SW 1271 (cell line): Measurements from ENCODE around the gene WNT4.

Experiments
- DNase-seq, 2 experiments: peaks; one replicate each; lab custom pipeline; 2025; lab: John Stamatoyannopoulos, UW

Gene WNT4

GRCh38 chr1:22143065-22144033 is at the start of gene WNT4:
Gene WNT4, minus strand, starts transcription at chr1:22143097. Its CDS starts 175 bp downstream, at chr1:22142922.
- DNase-seq: peak in 1 of 2 experiments; percentile 11

- no peak for DNase-seq
These were observed 47.8 kb upstream of the WNT4 start for GRCh38 chr1:22190731-22191130.

- DNase-seq: no peak
These were observed 47.4 kb upstream of the WNT4 start for GRCh38 chr1:22190251-22190650.

- DNase-seq: no peak
These were observed 46.7 kb upstream of the WNT4 start for GRCh38 chr1:22189619-22190018.

- no peak for DNase-seq
These were observed 46.0 kb upstream of the WNT4 start for GRCh38 chr1:22188914-22189313.

- no peak for DNase-seq
These were observed 45.5 kb upstream of the WNT4 start for GRCh38 chr1:22188436-22188835.

- no peak for DNase-seq
These were observed 43.4 kb upstream of the WNT4 start for GRCh38 chr1:22186311-22186710.

- no peak for DNase-seq
These were observed 42.2 kb upstream of the WNT4 start for GRCh38 chr1:22184892-22185612.

GRCh38 chr1:22184454-22184853 is 41.6 kb upstream of the WNT4 start:
- no peak for DNase-seq

GRCh38 chr1:22182715-22183114 is 39.8 kb upstream of the WNT4 start:
- DNase-seq: no peak

- no peak for DNase-seq
These were observed 36.4 kb upstream of the WNT4 start for GRCh38 chr1:22179197-22179803.

- DNase-seq: no peak
These were observed 34.6 kb upstream of the WNT4 start for GRCh38 chr1:22177354-22178003.

GRCh38 chr1:22176258-22176657 is 33.4 kb upstream of the WNT4 start:
- DNase-seq: no peak

GRCh38 chr1:22174446-22175220 is 31.7 kb upstream of the WNT4 start:
- DNase-seq: no peak

- DNase-seq: no peak
These were observed 29.2 kb upstream of the WNT4 start for GRCh38 chr1:22171951-22172715.

- no peak for DNase-seq
These were observed 26.9 kb upstream of the WNT4 start for GRCh38 chr1:22169816-22170215.

- no peak for DNase-seq
These were observed 25.6 kb upstream of the WNT4 start for GRCh38 chr1:22168412-22168973.

GRCh38 chr1:22166439-22166838 is 23.5 kb upstream of the WNT4 start:
- DNase-seq: no peak

- DNase-seq: no peak
These were observed 22.2 kb upstream of the WNT4 start for GRCh38 chr1:22164841-22165808.
